AG04450 (cell line): ENCODE results near the gene MEOX2. TPM values are rescaled to one million over a fixed set of nuclear protein-coding genes. Genes with fewer than 3 reads are reported as not detected.

Experiments used
- CTCF ChIA-PET: fragments of 300-600, 350-600 bp; formaldehyde crosslinking; extraction: SDS; loops from one replicate; lab custom pipeline; 2022; ENCODE audit warnings: antibody characterized with exemption, inconsistent platforms; lab: Charles Lee
- POLR2A ChIA-PET: fragments of 350-600 bp; formaldehyde crosslinking; extraction: SDS; loops from one replicate; lab custom pipeline; 2021; ENCODE audit warnings: antibody characterized with exemption, inconsistent platforms; lab: Yijun Ruan, JAX
- DNase-seq: peaks from one replicate; pipeline ENCODE4 v3.0.0-alpha.2; 2011; ENCODE audit warnings: low read depth, low spot score
- H3K27ac ChIP-seq: one replicate; pipeline ENCODE4 v1.5.1; 2012; ENCODE audit warnings: low read depth, low read length, control low read depth
- H3K27me3 ChIP-seq: one replicate; pipeline ENCODE4 v1.6.0; 2012; ENCODE audit warnings: low read length; ENCODE audit not compliant: control insufficient read depth, insufficient read depth
- H3K4me3 ChIP-seq: 2 replicates; pipeline ENCODE4 v1.5.1; 2011; ENCODE audit warnings: mild to moderate bottlenecking, low read depth, low read length, control low read depth
- H3K9me3 ChIP-seq: 2 replicates; pipeline ENCODE4 v1.5.1; 2012; ENCODE audit warnings: low read length; ENCODE audit not compliant: control insufficient read depth, insufficient read depth
- CTCF ChIP-seq: IDR thresholded peaks from 2 replicates; pipeline ENCODE4 v1.5.1; 2011; ENCODE audit warnings: low read depth, low read length, control low read depth, inconsistent platforms
- polyA plus RNA-seq: library from polyadenylated mRNA; depleted of rRNA; stranded (reverse); fragments of >200 nt; gene quantifications from 2 replicates; pipeline ENCODE4 v1.2.3, GENCODE V29; 2011

Gene MEOX2
- polyA plus RNA-seq, 1 experiment = not detected

GRCh38 chr7:15612205-15612604, 74.3 kb downstream of the MEOX2 start:
- ChIA-PET POLR2A (no interaction called here), CTCF (no interaction called here)
- no peaks in the 10 kb centered on the region for H3K9me3 ChIP-seq
- H3K27ac ChIP-seq = no peak overlapping the region
- TF ChIP-seq CTCF = no peak
- H3K27me3 ChIP-seq = no peaks in the 10 kb centered on the region
- no peak for DNase-seq
- no peak overlapping the region for H3K4me3 ChIP-seq

- CTCF ChIA-PET = interaction anchor here (1.2 kb wide), 1 partner anchor 306 kb away, joined by 3 read pairs; no protein-coding TSS in a partner anchor
Measured at GRCh38 chr7:15610503-15610902, 76.0 kb downstream of the MEOX2 start.

GRCh38 chr7:15609287-15609686, 77.2 kb downstream of the MEOX2 start:
- no peak overlapping the region for H3K27ac ChIP-seq
- H3K9me3 ChIP-seq = no peaks in the 10 kb centered on the region
- POLR2A ChIA-PET = no interaction called here
- no peaks in the 10 kb centered on the region for H3K27me3 ChIP-seq
- DNase-seq = no peak
- CTCF ChIA-PET = no interaction called here
- H3K4me3 ChIP-seq = no peak overlapping the region
- no peak for TF ChIP-seq CTCF

More at GRCh38 chr7:15610503-15610902, 76.0 kb downstream of the MEOX2 start:
- Histone ChIP-seq H3K4me3 (no peak overlapping the region), H3K27ac (no peak overlapping the region), H3K9me3 (no peaks in the 10 kb centered on the region), H3K27me3 (no peaks in the 10 kb centered on the region)
- DNase-seq = no peak
- POLR2A ChIA-PET = no interaction called here
- TF ChIP-seq CTCF = no peak

- no peak for DNase-seq
- ChIA-PET CTCF (no interaction called here), POLR2A (no interaction called here)
- no peaks in the 10 kb centered on the region for H3K9me3 ChIP-seq
- no peak for TF ChIP-seq CTCF
- H3K27me3 ChIP-seq = no peaks in the 10 kb centered on the region
- no peak overlapping the region for H3K27ac ChIP-seq
- no peak overlapping the region for H3K4me3 ChIP-seq
Measured at GRCh38 chr7:15607529-15608210, 78.8 kb downstream of the MEOX2 start.

GRCh38 chr7:15606561-15606960, 79.9 kb downstream of the MEOX2 start:
- Histone ChIP-seq H3K27me3 (no peaks in the 10 kb centered on the region), H3K27ac (no peak overlapping the region), H3K9me3 (no peaks in the 10 kb centered on the region), H3K4me3 (no peak overlapping the region)
- DNase-seq = no peak
- ChIA-PET CTCF (no interaction called here), POLR2A (no interaction called here)
- TF ChIP-seq CTCF = no peak
